Measurements from ENCODE around the gene CDNF.

CDNF gene

DNA sequence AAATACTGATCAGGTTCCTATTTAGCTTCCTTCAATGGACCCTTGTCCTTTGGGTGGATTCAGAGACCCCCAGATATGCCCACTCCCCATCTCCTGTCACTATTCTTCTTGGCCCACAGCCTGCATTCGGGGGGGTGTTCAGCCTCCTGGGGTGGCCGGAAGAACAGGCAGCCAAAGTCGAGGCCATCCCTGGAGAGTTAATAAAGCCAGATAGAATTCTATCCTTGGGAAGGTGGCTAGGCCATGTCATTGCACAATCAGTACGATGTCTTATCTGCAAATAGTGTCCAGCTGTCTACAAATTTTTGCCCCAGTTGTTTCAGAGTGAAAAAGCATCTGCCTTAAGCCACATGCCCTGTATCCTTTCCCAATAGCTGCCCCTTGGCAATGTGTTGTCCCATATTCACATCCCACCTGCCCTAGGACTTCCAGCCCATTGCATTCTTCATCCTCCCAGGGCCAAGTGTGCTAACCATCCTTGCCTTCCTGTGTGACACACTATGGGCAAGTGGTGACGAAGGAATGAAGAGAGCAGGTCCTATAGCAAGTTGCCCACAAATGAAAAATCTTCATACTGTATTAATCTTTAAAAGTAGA lies 53.3 kb downstream of the CDNF start:
- no peak for DNase-seq

DNA sequence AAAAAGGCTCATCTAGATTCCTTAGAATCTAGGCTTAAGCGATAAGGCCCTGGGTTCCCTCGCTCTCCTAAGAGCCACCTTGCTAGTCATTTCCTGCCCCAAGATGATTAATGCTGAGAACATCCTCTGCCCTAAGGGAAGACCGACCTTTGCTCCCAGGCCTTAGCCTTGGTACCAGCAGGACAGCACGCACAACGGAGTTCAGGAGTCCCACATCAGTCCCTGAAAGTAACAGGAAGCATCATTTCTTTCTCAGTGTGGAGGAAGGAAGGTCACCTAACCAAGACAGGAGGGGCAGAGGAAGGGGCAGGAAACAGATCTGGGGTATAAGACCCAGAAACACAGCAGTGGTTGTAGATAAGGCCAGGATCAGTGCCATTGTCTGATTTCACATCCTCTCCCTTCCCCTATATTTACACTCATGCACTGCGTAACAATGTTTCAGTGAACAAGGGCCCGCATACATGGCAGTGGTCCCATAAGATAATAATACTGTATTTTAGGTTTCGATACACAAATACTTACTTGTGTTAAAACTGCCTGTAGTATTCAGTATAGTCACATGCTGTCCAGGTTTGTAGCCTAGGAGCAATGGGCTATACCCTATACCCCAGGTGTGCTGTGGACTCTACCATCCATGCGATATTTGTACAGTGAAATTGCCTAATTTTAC lies 55.0 kb downstream of the CDNF start:
- DNase-seq = no peak

DNA sequence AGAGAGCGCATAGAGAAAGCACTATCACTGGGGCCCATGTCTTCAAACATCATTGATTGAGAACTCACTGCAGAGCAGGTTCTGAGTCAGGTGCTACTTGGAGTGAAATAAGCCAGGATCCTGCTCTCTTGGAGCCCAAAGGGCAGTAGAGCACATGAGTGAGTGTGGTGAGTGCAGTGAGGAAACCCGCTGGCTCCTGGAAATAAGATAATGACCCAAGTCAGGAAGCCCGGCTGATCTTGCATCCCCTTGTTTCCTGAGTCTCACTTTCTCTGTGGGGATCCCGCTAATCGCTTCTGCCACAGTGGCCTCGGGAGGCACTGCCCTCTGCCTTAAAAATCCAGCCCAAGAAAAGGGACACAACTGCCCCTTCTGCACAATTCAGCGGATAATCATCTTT lies 56.1 kb downstream of the CDNF start:
- no peak for DNase-seq

DNA sequence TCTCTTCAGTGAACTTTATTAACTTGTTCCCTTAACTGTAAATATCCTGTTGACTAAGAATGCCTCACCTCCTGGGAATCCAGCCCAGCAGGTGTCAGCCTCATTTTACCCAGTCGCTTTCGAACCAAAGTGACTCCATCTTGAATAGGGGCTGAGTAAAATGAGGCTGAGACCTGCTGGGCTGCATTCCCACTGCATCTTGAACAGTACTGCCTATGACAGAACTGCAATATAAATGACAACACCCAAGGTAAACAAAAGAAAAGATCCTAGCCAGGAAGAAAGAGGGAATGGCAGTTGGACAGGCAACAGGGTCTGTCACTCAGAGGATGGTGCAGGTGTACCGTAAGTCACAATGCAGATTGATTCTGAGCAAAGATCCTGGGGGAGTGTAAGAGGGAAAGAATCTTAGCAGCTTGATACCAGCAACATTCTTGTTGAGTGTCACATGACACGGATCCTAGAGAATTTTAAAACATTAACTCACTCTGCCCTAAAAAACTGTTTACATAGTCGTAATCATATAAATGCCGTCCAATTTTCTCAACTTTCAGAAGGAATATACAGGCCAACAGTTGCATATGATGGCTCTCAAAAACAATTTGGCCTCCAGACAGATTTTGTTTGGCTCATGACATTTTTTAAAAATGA lies 58.7 kb downstream of the CDNF start:
- DNase-seq = no peak

DNA sequence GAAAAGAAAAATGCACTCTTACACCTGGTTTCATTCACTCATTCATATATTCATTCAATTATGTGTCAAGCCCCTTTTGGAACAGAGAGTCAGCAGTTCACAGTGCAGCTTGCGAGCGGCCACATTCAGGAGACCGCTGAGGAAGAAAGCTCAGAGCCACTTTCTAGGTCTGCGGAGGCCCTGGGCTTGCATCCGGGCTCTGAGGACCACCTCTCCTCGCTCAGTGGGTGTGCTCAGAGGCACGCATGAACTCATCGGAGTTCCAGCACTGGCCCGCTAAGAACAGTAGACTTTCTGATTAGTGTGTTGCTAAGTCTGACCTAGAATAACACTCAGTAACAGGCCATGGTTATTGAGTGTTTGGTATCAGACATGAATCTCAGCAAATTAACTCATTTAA lies 61.3 kb downstream of the CDNF start:
- DNase-seq = no peak

DNA sequence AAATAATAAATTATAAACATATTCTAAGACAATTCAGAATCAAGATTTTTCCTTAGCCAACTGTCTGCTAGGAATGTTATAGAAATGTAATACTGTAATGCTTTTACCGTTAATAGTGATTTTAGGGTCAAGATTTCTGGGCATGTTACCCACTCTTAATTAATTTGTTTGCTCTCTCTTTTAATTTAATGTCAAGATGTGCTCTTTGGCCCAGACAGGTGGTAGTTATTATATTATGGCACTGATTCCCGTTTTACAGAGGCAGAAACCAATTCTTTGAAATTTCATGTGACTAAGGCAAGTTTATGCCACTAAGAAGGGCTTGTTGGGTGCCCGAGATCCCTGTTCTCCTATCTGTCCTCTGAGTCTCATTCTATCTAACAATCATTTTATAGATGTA lies 62.2 kb downstream of the CDNF start:
- no peak for DNase-seq

DNA sequence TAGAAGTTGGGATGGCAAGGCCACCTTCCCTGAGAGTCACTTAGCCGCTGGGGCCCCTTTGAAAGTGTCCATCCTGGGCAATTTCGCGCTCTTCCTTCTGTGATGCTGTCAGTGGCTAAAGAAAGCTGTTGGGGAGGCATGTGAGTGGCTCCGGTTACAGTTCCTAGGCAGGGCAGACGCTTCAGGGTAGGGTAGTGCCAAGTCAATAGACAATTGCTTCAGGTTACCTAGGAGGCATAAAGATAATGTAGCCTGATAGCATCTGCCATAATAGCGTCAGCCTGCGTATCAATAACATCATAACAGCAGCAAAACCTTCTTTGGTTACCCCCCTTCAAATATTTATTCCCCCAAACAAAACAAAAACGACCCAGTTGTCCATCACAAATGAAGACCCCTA lies 63.0 kb downstream of the CDNF start, which contains the start of gene FAM107B:
Gene FAM107B, minus strand, starts transcription at position 101 of the 400 bp plus-strand sequence. CDS start 234 bp downstream, outside the sequence.
- no peak for DNase-seq

DNA sequence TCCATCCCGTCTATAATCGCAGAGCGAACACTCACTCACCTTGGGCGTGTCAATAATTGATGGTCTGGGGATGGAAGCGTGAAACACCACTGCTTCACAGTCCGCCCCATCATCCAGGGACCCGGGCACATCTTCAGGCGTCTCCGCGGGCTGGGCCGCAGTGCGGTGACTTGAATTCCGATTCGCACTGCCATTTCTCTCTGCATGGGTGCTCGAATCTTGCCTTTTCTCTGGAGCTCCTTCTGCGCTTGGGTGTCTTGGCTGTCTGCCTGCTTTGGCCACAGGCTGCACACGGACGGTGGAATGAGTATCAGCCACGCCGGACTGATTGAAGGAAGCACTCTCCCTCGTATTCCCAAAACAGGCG lies 63.6 kb downstream of the CDNF start:
- no peak for DNase-seq

DNA sequence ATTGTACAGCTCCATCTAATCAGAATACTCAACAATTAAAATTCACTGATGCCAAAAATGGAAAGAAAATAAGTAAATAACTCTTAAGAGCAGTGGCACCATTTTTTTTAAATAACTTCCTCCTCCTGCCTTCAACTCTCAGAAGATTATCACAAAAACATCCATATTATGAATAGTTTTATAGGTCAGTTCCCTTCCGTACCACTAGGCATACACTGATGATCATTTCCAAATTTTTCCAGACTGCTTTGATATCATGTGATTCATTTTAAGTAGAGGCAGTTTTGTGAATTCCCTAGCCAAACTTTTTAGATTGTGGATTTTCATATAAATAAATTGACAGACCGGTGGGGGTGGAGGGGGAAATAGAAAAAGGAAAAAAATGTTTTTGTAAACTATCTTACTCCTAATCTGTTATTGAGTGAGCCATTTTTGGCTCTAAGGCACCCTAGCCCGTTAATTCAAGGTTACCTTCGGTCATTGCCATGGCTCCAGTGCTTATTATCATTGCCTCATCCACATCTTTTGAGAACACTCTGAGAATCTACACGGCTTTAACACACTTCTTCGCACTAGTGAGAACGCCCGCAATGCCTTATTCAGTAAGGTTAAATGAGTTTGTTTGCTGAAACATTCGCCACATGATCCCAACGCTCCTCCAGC lies 64.2 kb downstream of the CDNF start:
- DNase-seq = no peak

DNA sequence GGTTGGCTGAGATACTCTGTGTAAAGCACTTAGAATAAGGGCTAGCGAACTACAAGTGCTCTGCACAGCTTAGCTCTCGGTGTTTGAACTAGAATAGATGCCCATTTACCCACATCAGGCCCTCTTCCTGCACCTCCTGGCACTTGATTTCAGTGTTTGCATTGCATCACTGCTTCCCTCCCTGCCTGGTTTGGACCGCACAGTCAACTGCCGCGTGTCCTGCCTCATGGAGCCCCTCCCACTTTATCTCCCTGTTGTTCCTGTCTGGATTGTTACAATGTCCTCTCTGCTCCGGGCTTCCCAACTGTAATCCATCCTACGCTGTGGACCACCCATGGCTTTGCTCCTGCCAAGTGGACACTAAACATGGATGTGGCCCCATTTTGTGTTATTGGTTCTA lies 65.4 kb downstream of the CDNF start:
- DNase-seq = no peak

DNA sequence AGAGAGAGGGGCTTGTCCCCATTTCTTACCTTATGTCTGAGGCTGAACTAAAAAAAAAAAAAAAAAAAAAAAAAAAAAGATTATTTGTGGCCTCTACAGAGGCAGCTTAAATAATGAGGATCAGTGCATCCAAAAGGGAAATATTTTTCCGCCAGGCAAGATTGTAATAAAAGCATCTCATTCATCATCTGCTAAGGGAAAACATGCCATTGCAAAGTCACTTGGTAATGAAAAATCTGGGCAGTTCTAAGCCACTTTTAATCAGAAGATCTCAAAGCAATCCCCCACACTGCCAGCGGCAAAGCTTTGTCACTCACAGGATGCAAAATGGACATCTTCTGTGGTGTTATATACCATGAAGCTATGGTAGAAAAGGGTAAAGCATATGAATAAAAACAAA lies 66.9 kb downstream of the CDNF start:
- no peak for DNase-seq
